Parathyroid adenoma (tissue), 2 donors: ENCODE measurements around the gene RETREG1.

Source experiments
- H2AFZ ChIP-seq: fragments of 300-600 bp; sonication (generic); one replicate; pipeline ENCODE4 v1.7.0; 2017; ENCODE audit warnings: antibody characterized with exemption, mild to moderate bottlenecking
- H3K27ac ChIP-seq: fragments of 300-600 bp; sonication (generic); one replicate; pipeline ENCODE4 v1.7.0; 2017
- H3K27me3 ChIP-seq: fragments of 300-600 bp; sonication (generic); one replicate; pipeline ENCODE4 v1.7.0; 2017; ENCODE audit warnings: low read length; ENCODE audit not compliant: control insufficient read depth, insufficient read depth
- H3K36me3 ChIP-seq: fragments of 300-600 bp; sonication (generic); one replicate; pipeline ENCODE4 v1.7.0; 2017; ENCODE audit warnings: low read length; ENCODE audit not compliant: control insufficient read depth, insufficient read depth
- H3K4me1 ChIP-seq: fragments of 300-600 bp; sonication (generic); one replicate; pipeline ENCODE4 v1.7.0; 2017; ENCODE audit warnings: control low read depth
- H3K4me2 ChIP-seq: fragments of 300-600 bp; sonication (generic); one replicate; pipeline ENCODE4 v1.7.0; 2017; ENCODE audit warnings: low read length
- H3K4me3 ChIP-seq: fragments of 300-600 bp; sonication (generic); one replicate; pipeline ENCODE4 v1.7.0; 2017; ENCODE audit warnings: low read depth, low read length
- H3K79me2 ChIP-seq: fragments of 300-600 bp; sonication (generic); one replicate; pipeline ENCODE4 v1.7.0; 2017; ENCODE audit warnings: control low read depth
- H3K9ac ChIP-seq: fragments of 300-600 bp; sonication (generic); one replicate; pipeline ENCODE4 v1.7.0; 2017; ENCODE audit warnings: mild to moderate bottlenecking
- H3K9me3 ChIP-seq: fragments of 300-600 bp; sonication (generic); one replicate; pipeline ENCODE4 v1.7.0; 2017; ENCODE audit warnings: low read length; ENCODE audit not compliant: control insufficient read depth
- TF ChIP-seq, protein P1 (sequence below): fragments of 300-600 bp; sonication (generic); IDR thresholded peaks from one replicate; pipeline ENCODE4 v1.7.0; 2017; ENCODE audit warnings: antibody characterized with exemption, mild to moderate bottlenecking
- donor health status: primary hyperparathyroidism.

Gene RETREG1

DNA sequence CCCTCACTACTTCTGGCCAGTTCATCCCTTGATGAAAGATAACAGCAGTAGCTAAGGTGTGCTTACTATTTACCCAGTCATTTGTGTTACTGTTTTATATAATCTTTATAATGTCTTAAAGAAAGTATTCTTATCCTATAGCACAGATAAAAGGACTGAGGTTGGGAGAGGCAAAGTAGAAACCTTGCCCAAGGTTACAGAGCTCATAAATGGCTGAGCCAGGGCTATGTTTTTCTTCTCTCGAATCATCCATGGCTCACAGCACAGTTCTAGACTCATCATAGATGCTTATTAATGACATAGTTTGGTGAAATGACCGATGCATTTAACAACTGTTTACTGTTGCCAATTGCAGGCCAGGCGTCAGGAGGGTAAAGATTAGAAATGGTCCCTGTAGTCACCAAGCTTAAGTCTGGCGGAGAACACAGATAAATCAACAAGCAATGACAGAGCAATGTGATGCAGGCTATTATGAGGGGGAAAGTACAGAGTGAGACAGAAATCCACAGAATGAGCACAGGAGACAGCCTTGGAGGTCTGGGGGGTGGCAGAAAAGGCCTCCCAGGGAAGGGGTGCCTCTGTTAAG lies 85.6 kb downstream of the RETREG1 start:
- no peak overlapping the region for H3K9ac ChIP-seq
- H3K4me3 ChIP-seq, result no peak overlapping the region
- H2AFZ ChIP-seq, result no peak overlapping the region
- H3K79me2 ChIP-seq, result peaks cover 20% of the 10 kb centered on the region
- TF ChIP-seq, protein P1, sequence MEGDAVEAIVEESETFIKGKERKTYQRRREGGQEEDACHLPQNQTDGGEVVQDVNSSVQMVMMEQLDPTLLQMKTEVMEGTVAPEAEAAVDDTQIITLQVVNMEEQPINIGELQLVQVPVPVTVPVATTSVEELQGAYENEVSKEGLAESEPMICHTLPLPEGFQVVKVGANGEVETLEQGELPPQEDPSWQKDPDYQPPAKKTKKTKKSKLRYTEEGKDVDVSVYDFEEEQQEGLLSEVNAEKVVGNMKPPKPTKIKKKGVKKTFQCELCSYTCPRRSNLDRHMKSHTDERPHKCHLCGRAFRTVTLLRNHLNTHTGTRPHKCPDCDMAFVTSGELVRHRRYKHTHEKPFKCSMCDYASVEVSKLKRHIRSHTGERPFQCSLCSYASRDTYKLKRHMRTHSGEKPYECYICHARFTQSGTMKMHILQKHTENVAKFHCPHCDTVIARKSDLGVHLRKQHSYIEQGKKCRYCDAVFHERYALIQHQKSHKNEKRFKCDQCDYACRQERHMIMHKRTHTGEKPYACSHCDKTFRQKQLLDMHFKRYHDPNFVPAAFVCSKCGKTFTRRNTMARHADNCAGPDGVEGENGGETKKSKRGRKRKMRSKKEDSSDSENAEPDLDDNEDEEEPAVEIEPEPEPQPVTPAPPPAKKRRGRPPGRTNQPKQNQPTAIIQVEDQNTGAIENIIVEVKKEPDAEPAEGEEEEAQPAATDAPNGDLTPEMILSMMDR, result no peak
- H3K27ac ChIP-seq, result no peak overlapping the region
- peaks cover 2% of the 10 kb centered on the region for H3K4me1 ChIP-seq
- H3K4me2 ChIP-seq, result no peak overlapping the region
- H3K9me3 ChIP-seq, result no peaks in the 10 kb centered on the region
- H3K36me3 ChIP-seq, result no peaks in the 10 kb centered on the region
- H3K27me3 ChIP-seq, result no peaks in the 10 kb centered on the region

GRCh38 chr5:16529306-16529705 lies 87.5 kb downstream of the RETREG1 start:
- Histone ChIP-seq H3K79me2 (peaks cover 30% of the 10 kb centered on the region), H3K4me1 (no peaks in the 10 kb centered on the region), H3K4me2 (no peak overlapping the region), H3K4me3 (no peak overlapping the region), H3K27me3 (no peaks in the 10 kb centered on the region), H3K27ac (no peak overlapping the region), H3K9me3 (no peaks in the 10 kb centered on the region), H3K36me3 (no peaks in the 10 kb centered on the region), H2AFZ (no peak overlapping the region), H3K9ac (no peak overlapping the region)
- TF ChIP-seq, protein P1, result no peak

- Histone ChIP-seq H3K4me3 (no peak overlapping the region), H3K79me2 (peaks cover 36% of the 10 kb centered on the region), H3K36me3 (no peaks in the 10 kb centered on the region), H3K27ac (no peak overlapping the region), H3K9me3 (no peaks in the 10 kb centered on the region), H3K27me3 (no peaks in the 10 kb centered on the region), H3K4me1 (no peaks in the 10 kb centered on the region), H3K9ac (no peak overlapping the region), H2AFZ (no peak overlapping the region), H3K4me2 (no peak overlapping the region)
- TF ChIP-seq, protein P1, result no peak
Measured at GRCh38 chr5:16528382-16529110, 88.3 kb downstream of the RETREG1 start.

DNA sequence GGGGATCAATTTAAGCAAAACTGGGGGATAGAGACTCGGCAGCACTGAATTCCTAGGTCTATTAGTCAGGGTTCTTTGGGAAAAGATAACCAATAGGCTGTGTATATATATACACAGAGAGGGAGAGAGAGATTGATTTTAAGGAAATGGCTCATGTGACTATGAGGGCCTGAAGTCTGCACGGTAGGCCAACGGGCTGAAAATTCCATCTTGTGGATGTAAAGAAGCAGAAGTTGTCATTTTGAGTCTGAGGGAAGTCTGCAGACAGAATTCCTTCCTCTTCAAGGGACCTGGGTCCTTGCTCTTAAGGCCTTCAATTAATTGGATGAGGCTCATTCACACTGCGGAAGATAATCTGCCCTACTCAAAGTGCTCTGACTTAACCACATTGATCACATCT lies 91.1 kb downstream of the RETREG1 start:
- Histone ChIP-seq H3K4me2 (no peak overlapping the region), H3K9me3 (no peaks in the 10 kb centered on the region), H3K4me1 (no peaks in the 10 kb centered on the region), H3K4me3 (no peak overlapping the region), H3K9ac (no peak overlapping the region), H2AFZ (no peak overlapping the region), H3K79me2 (peaks cover 36% of the 10 kb centered on the region), H3K36me3 (no peaks in the 10 kb centered on the region), H3K27me3 (no peaks in the 10 kb centered on the region), H3K27ac (no peak overlapping the region)
- TF ChIP-seq, protein P1, result no peak

DNA sequence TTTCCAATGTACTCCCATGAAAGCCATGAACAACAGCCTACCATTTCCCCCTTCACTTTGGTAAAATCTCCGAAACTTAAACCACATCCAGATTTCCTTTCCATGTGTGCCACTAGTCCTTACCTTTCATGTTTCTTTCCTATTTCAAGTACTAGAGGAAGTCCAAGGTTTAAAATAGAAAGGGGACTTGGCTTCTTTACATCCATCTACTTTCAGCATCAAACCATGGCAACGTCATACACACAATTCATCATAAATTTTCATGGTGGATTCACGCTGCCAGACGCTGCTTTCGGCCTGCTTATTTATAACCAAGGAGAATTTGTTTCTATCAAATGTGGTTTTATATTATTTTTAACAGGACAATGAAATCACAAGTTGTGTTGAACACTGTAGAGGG lies 92.5 kb downstream of the RETREG1 start:
- Histone ChIP-seq H3K4me3 (no peak overlapping the region), H3K4me2 (no peak overlapping the region), H3K27me3 (no peaks in the 10 kb centered on the region), H3K36me3 (no peaks in the 10 kb centered on the region), H3K79me2 (peaks cover 33% of the 10 kb centered on the region), H3K27ac (no peak overlapping the region), H3K4me1 (no peaks in the 10 kb centered on the region), H2AFZ (no peak overlapping the region), H3K9ac (no peak overlapping the region), H3K9me3 (no peaks in the 10 kb centered on the region)
- TF ChIP-seq, protein P1, result no peak
